ENCODE results near the gene PIK3AP1.

- TF ChIP-seq CTCF (IDR thresholded peaks at IDR 0.05; ENCODE audit: insufficient read depth, low read length) (no peak), REST (IDR thresholded peaks at IDR 0.05; ENCODE audit: insufficient replicate concordance, low read depth) (no peak)
These were observed 64.1 kb downstream of the PIK3AP1 start for GRCh38 chr10:96656198-96656577.
